NCI-H82 (cell line): ENCODE measurements around the gene ARTN.
A peak's percentile ranks its signal among the peaks of the same experiment; 100 is the strongest.

Experiments
- DNase-seq: peaks from one replicate; lab custom pipeline; 2025; lab: John Stamatoyannopoulos, UW

ARTN gene

DNA sequence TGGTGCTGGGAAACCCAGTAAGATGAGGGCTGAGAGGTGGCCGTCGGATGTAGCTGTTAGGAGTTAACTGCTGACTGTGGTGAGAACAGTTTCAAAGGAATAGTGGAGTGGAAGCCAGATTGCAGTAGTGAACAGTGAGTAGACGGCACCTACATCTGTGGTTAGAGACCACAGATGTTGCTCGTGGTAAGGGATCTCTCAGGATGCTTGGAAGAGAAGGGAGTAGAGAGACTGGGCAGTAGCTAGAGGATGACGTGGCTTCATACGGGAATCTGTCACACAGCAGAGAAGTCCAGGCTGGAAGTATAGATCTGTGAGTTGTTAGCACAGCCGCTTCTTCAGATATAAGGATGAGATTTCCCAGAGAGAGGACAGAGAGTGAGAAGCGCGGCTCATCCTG lies 7.8 kb upstream of the ARTN start:
- DNase-seq, result no peak

DNA sequence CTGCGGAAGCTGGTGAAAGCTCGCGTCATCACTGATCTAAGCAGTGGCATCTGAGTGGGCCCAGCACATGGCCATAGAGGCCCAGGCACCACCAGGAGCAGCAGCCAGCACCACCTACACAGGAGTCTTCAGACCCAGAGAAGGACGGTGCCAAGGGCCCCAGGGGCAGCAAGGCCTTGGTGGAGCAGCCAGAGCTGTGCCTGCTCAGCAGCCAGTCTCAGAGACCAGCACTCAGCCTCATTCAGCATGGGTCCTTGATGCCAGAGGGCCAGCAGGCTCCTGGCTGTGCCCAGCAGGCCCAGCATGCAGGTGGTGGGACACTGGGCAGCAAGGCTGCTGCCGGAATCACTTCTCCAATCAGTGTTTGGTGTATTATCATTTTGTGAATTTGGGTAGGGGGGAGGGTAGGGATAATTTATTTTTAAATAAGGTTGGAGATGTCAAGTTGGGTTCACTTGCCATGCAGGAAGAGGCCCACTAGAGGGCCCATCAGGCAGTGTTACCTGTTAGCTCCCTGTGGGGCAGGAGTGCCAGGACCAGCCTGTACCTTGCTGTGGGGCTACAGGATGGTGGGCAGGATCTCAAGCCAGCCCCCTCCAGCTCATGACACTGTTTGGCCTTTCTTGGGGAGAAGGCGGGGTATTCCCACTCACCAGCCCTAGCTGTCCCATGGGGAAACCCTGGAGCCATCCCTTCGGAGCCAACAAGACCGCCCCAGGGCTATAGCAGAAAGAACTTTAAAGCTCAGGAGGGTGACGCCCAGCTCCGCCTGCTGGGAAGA lies 3.2 kb upstream of the ARTN start:
- DNase-seq, result peak; percentile 59

DNA sequence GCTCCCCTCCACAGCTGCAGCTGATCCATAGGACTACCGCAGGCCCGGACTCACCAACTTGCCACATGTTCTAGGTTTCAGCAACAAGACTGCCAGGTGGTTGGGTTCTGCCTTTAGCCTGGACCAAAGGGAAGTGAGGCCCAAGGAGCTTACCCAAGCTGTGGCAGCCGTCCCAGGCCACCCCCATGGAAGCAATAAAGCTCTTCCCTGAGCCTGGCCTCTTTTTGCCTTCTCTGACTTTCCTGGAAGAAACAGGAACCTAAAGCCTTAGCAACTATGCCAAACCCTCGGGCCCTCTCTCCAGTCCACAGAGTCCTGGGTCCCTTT lies 2.7 kb upstream of the ARTN start:
- no peak for DNase-seq

DNA sequence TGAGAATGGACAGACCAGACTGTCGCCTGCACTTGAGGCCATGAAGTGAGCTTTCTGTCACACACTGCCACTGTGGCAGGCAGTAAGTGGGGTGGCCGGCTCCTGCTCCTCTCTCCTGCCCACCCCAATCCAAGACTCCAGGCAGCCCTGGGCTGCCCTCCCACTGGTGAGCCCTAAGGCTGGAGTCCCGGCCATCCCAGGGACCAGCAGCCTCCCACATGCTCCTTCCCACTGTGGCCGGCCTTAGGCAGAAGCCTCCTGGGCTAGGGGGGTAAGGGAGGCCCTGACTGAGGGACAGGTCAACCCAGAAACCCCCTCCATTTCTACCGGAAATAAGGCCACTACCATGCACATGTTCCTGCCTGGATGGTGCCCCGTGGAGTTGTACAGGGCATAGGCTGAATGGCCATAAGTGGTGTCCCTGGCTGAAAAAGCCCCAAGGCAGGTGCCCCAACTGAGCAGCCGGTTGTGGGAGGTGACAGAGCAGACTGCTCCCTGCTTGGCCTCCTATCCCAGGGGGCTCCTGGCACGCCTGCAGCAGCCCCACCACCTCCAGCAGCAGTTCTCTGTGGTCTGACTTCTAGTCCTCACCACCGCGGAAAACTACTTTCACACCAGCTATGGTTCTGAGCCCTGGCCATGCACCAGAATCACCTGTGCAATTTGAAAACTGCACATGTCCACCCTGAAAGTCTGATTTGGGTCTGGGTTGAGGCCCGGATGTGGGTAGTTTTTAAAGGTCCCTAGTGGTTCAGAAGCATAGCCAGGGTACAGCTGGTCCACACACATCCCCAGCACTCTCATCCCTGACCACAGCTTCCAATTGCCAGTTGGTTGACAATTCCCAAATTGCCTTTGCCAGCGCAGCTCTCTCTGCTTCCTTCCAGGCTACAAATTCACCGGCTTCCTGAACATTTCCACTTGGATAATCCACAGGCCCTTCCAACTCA lies 1.6 kb upstream of the ARTN start:
- no peak for DNase-seq

DNA sequence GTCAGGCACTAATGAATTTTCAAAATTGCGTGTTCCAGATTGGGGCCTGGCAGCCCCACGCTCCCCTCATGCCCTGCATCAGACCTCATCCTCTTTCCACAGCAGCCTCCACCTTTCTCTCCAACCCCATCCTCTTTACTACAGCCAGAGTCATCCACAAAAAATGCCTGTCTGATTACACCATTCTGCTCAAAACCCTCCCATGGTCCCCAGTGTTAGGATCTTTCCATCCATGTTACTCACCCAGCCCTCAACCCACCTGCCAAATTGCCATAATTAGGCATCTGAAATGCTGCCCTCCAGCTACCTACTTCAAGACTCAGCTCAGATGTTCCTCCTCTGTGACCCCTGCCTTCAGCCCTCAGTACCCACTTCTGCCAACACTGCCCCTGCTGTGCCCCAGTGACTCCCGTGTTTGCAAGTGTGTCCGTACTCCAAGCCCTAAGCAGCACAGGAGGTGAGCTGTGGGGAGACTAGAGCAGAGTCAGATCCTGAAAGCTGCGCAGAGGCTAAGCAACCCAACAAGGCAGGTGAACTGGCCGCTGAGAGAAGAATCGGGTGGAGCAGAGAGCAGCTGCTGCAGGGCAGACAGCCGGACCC lies 715 bp upstream of the ARTN start:
- no peak for DNase-seq

DNA sequence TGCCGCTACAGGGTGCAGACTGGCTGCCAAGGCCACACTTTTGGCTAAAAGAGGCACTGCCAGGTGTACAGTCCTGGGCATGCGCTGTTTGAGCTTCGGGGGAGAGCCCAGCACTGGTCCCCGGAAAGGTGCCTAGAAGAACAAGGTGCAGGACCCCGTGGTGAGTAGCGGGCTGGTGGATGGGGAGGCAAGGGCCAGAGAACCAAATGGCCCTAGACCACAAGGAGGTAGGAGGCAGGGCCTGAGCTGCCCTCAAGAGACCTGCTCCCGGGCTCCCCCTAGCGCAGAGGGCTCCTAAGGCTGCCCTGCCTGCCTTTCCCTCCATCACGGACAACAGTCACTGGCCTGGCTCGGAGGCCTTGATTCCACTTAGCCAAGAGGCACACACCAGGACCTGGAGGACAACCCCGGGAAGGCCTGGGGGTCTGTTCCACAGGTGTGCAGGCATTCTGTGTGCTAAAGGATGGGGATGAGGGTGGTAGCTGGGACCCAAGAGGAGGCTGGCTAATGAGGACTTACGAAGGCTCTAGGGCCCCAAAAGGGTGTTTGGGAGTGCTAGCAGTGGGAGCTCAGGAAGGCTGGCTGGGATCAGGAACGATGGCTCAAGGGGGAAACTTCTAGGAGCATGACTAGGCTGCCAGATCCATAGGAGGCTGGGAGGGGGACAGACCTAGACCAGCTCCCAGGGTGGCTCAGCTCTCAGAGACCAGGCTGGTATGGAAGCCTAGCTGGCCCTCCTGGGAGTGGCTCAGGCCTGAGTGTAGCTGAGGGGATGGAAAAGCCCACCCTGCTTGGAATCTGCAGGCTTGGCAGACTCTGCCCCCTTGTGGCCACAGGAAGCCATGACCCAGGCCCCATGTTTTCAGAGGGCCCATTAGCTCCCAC lies 742 bp downstream of the ARTN start:
- peak; percentile 91 for DNase-seq

DNA sequence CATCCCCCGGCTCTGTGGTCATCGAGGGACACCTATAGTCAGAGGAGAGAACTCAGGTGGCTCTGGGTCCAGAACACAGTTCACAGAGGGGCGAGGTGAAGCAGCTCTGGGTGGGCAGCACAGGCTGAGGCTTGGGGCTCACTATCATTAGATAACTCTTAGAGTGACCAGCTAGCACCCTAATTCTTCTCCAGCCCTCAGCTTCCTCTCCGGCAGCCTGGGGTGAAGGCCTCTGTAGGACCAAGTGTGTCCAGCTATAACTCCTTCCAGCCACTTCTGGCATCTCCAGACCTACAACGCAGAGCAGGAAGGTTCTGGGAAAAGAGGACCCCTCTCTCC lies 1.4 kb downstream of the ARTN start:
- DNase-seq, result no peak

DNA sequence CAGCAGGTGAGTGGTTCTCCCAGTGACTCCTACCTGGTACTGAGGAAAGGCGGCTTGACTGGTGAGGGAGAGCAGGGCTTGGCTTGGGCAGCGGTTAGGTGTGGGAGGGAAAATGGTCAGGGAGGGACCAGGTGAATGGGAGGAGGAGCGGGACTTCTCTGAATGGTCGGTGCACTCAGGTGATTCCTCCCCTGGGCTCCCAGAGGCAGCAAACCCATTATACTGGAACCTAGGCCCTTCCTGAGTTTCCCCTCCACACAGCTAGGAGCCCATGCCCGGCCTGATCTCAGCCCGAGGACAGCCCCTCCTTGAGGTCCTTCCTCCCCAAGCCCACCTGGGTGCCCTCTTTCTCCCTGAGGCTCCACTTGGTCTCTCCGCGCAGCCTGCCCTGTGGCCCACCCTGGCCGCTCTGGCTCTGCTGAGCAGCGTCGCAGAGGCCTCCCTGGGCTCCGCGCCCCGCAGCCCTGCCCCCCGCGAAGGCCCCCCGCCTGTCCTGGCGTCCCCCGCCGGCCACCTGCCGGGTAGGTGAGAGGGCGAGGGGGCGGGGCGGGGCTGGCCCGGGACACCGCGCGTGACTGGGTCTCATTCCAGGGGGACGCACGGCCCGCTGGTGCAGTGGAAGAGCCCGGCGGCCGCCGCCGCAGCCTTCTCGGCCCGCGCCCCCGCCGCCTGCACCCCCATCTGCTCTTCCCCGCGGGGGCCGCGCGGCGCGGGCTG lies 2.3 kb downstream of the ARTN start:
- DNase-seq, result no peak

DNA sequence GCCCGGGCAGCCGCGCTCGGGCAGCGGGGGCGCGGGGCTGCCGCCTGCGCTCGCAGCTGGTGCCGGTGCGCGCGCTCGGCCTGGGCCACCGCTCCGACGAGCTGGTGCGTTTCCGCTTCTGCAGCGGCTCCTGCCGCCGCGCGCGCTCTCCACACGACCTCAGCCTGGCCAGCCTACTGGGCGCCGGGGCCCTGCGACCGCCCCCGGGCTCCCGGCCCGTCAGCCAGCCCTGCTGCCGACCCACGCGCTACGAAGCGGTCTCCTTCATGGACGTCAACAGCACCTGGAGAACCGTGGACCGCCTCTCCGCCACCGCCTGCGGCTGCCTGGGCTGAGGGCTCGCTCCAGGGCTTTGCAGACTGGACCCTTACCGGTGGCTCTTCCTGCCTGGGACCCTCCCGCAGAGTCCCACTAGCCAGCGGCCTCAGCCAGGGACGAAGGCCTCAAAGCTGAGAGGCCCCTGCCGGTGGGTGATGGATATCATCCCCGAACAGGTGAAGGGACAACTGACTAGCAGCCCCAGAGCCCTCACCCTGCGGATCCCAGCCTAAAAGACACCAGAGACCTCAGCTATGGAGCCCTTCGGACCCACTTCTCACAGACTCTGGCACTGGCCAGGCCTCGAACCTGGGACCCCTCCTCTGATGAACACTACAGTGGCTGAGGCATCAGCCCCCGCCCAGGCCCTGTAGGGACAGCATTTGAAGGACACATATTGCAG lies 3.0 kb downstream of the ARTN start:
- peak; percentile 36 for DNase-seq

DNA sequence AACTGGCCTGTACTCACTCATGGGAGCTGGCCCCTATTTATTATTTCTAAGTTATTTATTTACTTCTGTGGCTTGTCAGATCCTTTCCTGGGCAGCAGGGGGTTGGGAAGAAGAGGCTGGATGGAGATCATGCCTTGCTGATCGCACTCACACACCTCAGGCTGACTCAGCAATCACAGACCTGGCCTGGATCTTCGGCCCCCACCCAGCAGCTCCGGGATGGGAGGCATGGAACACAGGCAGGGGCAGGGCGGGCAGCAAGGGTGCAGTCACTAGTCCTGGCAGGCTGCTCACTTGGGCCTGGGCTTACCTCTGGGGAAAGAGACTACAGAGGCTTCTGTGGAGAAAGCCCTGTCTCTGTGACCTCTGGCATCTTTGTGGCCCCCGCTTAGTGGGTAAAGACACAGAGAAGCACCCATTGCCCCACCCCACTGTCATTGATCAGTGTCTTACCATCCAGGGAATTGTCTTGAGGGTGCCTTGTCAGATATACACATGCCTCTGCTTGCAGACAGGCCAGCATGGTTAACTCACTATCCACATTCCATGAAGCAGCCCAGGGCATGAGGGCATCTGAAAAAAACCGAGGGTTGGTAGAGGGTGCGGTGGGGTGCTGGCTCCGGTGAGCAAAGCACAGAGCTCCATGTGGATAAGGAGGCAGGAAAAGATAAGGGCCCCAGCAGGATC lies 3.7 kb downstream of the ARTN start:
- no peak for DNase-seq

DNA sequence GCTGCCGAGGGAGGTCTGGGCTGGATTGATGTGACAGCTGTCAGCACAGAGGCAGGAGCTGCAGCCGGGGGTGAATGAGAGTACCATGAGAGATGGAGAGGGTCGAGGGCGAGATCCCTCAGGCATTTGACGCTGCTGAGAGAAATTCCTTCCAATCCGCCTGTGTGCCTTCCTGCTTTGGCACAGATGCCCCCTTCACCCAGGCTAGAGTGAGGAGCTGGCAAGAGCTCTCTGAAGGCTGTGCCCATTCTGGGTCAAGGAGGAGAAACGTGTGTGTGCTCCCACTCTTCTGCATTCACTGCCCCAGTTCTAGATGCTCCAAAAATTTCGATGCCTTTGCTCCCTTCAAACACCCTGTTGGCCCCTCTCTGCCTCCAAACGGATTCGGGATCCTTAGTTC lies 4.8 kb downstream of the ARTN start:
- DNase-seq, result no peak

DNA sequence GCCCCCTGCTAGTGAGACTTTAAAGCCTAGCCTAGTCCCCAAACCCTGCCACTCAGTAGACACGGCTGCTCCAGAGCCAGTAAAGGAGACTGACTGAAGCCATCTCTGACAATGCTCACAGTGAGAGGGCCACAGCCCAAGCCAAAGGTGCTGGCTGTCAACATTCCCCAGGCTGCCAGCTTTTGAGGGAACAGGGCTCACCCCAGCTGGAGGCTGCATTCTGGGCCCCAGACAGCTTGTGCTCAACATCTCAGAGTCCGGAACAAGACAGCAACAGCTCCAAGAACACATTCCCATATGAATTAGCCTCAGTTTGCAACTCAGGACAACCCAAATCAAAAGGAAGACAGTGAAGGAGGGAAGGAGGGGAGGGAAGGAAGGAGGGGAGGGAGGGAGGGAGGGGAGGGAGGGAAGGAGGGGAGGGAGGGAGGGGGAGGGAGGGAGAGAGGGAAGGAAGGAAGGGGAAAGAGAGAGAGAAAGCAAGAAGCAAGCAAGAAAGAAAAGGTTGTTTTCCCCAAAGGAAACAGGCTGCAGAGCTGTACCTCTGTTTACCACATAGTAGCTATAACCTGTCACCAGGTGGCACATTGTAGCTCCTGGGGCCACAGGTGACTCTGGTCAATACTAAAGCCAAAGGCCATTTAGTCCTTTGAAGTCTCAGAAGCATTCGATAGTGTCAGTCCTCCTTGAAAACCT lies 5.4 kb downstream of the ARTN start:
- no peak for DNase-seq

DNA sequence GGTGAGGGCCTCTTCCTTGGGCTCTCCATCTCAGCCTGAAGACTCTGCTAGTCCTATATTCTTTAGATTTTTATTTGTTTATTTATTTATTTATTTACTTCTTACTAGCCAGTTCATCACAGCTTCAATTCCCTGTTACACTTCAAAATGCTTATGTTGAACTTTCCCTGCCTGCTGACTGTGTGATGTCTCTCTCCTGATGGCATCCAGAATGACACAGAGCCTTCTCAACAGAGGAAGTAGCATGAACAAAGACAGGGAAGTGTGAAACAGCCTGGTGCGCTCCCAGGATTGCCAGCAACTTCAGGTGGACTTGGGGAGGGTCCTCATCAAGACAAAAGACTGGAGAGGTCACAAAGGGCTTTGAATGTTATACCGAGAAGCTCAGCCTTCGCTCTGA lies 8.8 kb downstream of the ARTN start:
- no peak for DNase-seq

DNA sequence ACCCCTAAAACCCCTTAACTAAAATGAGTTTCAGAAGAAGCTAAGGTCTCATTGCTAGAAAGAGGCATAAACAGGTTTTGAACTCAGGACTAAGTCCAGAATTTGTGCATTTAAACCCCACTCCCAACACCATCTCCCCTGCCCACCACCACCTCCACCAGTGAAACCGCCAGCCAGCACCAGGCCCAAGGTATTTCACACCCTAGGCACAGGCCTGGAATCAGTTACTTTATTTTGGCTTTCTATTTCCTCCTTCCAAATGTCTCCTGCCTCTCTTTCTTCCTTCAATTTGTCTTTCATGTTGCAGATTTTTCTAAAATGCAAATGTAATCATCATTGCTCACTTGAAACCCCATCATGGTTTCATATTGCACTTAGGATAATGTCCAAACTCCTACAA lies 11.3 kb downstream of the ARTN start:
- DNase-seq, result no peak

DNA sequence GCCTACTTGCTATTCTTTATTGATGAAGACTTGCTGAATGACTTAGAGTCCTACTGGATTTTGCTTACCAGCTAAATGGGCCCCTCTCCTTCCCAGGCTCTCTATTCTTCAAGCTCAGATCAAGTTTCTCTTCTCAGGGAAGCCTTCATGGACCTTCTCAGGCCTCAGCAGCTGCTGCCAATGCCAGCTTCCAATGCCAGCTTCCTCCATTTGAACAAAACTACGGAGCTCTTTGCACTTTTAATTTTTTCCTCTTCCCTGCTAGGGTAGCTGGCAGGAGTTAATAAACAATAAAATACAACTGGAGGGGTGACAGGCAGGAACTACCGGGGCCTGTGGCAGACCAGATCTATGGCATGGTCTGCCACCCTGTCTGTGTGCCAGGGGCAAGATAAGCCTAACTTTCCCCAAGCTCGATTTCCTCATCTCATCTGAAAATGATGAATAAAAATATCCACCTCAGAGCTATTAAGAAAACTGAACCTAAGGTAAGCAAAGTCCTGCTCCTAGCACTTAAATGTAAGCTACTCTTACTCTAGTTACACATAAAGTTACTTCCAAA lies 12.2 kb downstream of the ARTN start:
- DNase-seq, result no peak

DNA sequence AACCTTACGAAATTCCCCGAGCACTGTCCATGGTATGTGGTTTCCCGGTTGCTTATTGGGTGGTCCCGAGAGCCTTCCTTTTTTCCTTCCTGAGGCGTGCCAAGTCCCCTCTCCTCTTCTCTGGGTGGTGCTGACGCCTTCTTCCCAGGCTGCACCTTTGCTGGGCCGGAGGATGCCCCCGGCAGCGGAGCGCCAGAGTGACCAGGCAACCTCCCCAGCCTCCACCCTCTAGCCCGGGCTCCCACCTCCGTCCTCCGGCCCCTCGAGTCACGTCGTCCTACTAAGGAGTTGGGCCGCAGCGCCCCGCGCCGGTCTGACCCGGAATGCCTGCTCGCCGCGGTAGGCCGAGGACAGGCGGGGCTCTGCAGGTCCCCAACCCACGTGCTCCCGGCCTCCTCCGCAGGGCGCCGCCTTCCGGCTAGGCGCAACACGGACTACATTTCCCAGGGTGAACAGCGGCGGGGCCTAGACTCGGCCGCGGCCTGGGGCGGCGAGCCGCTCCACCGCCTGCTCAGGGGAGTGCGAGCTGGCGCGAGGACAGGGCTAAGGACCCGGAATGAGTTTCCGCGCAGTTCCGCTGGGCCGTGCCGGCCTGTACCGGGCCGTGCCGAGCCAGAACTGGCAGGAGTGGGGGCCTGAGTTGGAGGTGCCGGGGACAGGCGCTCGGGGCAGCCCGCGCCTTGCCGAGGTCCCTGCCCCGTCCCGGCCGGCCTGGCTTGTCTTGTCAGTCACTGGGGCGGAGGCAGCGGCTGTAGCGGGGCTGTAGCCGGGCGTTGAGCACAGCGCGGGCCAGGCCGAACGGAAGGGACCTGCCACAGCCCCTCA lies 12.8 kb downstream of the ARTN start, which contains the start of gene IPO13:
Gene IPO13, plus strand, starts transcription at position 715 of the 825 bp plus-strand sequence. CDS start 651 bp downstream, outside the sequence.
- peak; percentile 98 for DNase-seq

DNA sequence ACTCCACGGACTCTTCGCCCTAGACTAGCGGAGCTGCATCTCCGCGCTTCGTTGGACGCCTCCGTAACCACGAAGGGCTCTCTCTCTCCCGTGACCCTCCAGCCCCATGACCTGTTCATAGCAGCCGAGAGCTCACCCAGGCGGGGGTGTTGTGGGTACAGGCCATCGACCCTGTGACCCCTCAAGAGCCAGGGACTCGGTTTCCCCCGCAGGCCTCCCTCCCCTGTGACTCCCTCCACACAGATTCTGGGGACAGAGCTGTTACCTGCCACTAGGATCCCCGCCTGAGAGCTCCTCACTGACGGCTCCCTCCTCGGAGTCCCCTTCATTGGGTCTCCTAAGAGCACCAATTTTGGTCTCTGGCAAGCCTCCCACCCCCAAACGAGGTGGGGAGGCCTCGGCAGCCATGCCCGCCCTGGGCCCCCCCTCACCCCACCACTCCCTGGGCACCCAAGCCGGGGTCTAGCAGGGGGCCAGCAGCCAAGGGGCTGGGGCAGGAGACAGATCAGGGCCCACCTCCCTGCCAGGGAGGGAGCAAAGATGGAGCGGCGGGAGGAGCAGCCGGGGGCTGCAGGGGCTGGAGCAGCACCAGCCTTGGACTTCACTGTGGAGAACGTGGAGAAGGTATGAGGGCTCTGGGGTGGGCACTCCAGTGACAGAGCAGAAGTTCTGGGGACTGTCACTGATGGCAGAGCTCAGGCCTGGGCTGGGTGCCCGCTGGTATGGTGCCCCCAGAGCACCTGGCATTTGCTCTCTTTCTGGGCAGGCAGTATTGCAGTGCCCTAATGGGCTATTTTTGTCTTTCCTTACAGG lies 13.7 kb downstream of the ARTN start:
- peak; percentile 57 for DNase-seq
